ENCODE measurements around the gene COG7. TPM values are rescaled to one million over a fixed set of nuclear protein-coding genes. Genes with fewer than 3 reads are reported as not detected.
"Not testable (repeated sequence)": the region's sequence is repeated elsewhere in the genome, so short reads cannot be mapped to it uniquely, and the experiment has no call there.

COG7 gene
- polyA plus RNA-seq, 1 donor (not counting 4 experiments of a cell fraction or from before 2014, with no cell fraction given) = 14.7 TPM

GRCh38 chr16:23367988-23368387 lies 85.0 kb downstream of the COG7 start:
- no peaks in the 10 kb centered on the region for H3K9me3 ChIP-seq (ENCODE audit: control insufficient read depth, low read depth, low read length)
- no peaks in the 10 kb centered on the region for H3K79me2 ChIP-seq (ENCODE audit: control insufficient read depth, insufficient read depth, low read length)
- no peaks in the 10 kb centered on the region for H3K27me3 ChIP-seq (ENCODE audit: control insufficient read depth, extremely low read depth, insufficient read depth, low read length)
- H3K4me3 ChIP-seq (ENCODE audit: control insufficient read depth in 2 of 3, extremely low read depth in 1 of 3, insufficient read depth in 2 of 3, low read depth in 1 of 3, low read length in 3 of 3) = no peak overlapping the region
- no peak overlapping the region for H3K27ac ChIP-seq (ENCODE audit: control insufficient read depth, insufficient read depth, low read length)
- H3K9me1 ChIP-seq (ENCODE audit: control insufficient read depth, extremely low read depth, insufficient read depth, low read length) = no peaks in the 10 kb centered on the region
- no peaks in the 10 kb centered on the region for H3K36me3 ChIP-seq (ENCODE audit: control insufficient read depth in 2 of 2, extremely low read depth in 1 of 2, insufficient read depth in 2 of 2, low read length in 2 of 2)
- no peak for FAIRE-seq
- H3K9ac ChIP-seq (ENCODE audit: control insufficient read depth, extremely low read depth, insufficient read depth, low read length) = no peak overlapping the region
- no peak overlapping the region for H3K4me2 ChIP-seq (ENCODE audit: control insufficient read depth, extremely low read depth, insufficient read depth, low read depth, low read length)
- TF ChIP-seq, protein P1, sequence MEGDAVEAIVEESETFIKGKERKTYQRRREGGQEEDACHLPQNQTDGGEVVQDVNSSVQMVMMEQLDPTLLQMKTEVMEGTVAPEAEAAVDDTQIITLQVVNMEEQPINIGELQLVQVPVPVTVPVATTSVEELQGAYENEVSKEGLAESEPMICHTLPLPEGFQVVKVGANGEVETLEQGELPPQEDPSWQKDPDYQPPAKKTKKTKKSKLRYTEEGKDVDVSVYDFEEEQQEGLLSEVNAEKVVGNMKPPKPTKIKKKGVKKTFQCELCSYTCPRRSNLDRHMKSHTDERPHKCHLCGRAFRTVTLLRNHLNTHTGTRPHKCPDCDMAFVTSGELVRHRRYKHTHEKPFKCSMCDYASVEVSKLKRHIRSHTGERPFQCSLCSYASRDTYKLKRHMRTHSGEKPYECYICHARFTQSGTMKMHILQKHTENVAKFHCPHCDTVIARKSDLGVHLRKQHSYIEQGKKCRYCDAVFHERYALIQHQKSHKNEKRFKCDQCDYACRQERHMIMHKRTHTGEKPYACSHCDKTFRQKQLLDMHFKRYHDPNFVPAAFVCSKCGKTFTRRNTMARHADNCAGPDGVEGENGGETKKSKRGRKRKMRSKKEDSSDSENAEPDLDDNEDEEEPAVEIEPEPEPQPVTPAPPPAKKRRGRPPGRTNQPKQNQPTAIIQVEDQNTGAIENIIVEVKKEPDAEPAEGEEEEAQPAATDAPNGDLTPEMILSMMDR (optimal IDR thresholded peaks at IDR 0.05 in 1 of 3, IDR thresholded peaks at IDR 0.05 in 1 of 3, conservative IDR thresholded peaks at IDR 0.05 in 1 of 3; ENCODE audit: extremely low read depth in 1 of 3, insufficient read depth in 2 of 3, low read length in 3 of 3) = no peak
- TF ChIP-seq EZH2 (IDR thresholded peaks at IDR 0.05; ENCODE audit: low read length) = no peak
- no peaks in the 10 kb centered on the region for H4K20me1 ChIP-seq (ENCODE audit: control insufficient read depth, extremely low read depth, insufficient read depth, low read length)
- dilution Hi-C loops (cut with MboI; ENCODE audit: extremely low pct_ligation_motif_present, low sequenced_read_pairs) = no loop called here
- peaks cover 10% of the 10 kb centered on the region for H3K4me1 ChIP-seq (ENCODE audit: control insufficient read depth, extremely low read depth, insufficient read depth, low read length)
- no peak overlapping the region for H2AFZ ChIP-seq (ENCODE audit: control insufficient read depth, low read length)
- DNase-seq (ENCODE audit: low read depth, low spot score) = no peak

GRCh38 chr16:23367564-23367963 lies 85.4 kb downstream of the COG7 start:
- H3K27me3 ChIP-seq (ENCODE audit: control insufficient read depth, extremely low read depth, insufficient read depth, low read length) = no peaks in the 10 kb centered on the region
- no peak for DNase-seq (ENCODE audit: low read depth, low spot score)
- FAIRE-seq = no peak
- H3K9ac ChIP-seq (ENCODE audit: control insufficient read depth, extremely low read depth, insufficient read depth, low read length) = no peak overlapping the region
- no peak overlapping the region for H3K4me2 ChIP-seq (ENCODE audit: control insufficient read depth, extremely low read depth, insufficient read depth, low read depth, low read length)
- dilution Hi-C loops (cut with MboI; ENCODE audit: extremely low pct_ligation_motif_present, low sequenced_read_pairs) = no loop called here
- H3K36me3 ChIP-seq (ENCODE audit: control insufficient read depth in 2 of 2, extremely low read depth in 1 of 2, insufficient read depth in 2 of 2, low read length in 2 of 2) = no peaks in the 10 kb centered on the region
- no peaks in the 10 kb centered on the region for H4K20me1 ChIP-seq (ENCODE audit: control insufficient read depth, extremely low read depth, insufficient read depth, low read length)
- no peaks in the 10 kb centered on the region for H3K79me2 ChIP-seq (ENCODE audit: control insufficient read depth, insufficient read depth, low read length)
- no peak for TF ChIP-seq EZH2 (IDR thresholded peaks at IDR 0.05; ENCODE audit: low read length)
- TF ChIP-seq, protein P1 (optimal IDR thresholded peaks at IDR 0.05 in 1 of 3, IDR thresholded peaks at IDR 0.05 in 1 of 3, conservative IDR thresholded peaks at IDR 0.05 in 1 of 3; ENCODE audit: extremely low read depth in 1 of 3, insufficient read depth in 2 of 3, low read length in 3 of 3) = no peak
- H3K27ac ChIP-seq (ENCODE audit: control insufficient read depth, insufficient read depth, low read length) = no peak overlapping the region
- H3K4me3 ChIP-seq (ENCODE audit: control insufficient read depth in 2 of 3, extremely low read depth in 1 of 3, insufficient read depth in 2 of 3, low read depth in 1 of 3, low read length in 3 of 3) = no peak overlapping the region
- peaks cover 12% of the 10 kb centered on the region for H3K4me1 ChIP-seq (ENCODE audit: control insufficient read depth, extremely low read depth, insufficient read depth, low read length)
- no peak overlapping the region for H2AFZ ChIP-seq (ENCODE audit: control insufficient read depth, low read length)
- H3K9me3 ChIP-seq (ENCODE audit: control insufficient read depth, low read depth, low read length) = no peaks in the 10 kb centered on the region
- no peaks in the 10 kb centered on the region for H3K9me1 ChIP-seq (ENCODE audit: control insufficient read depth, extremely low read depth, insufficient read depth, low read length)

GRCh38 chr16:23366341-23366740 lies 86.6 kb downstream of the COG7 start:
- H3K27me3 ChIP-seq (ENCODE audit: control insufficient read depth, extremely low read depth, insufficient read depth, low read length); H4K20me1 ChIP-seq (ENCODE audit: control insufficient read depth, extremely low read depth, insufficient read depth, low read length); H2AFZ ChIP-seq (ENCODE audit: control insufficient read depth, low read length); H3K4me3 ChIP-seq (ENCODE audit: control insufficient read depth in 2 of 3, extremely low read depth in 1 of 3, insufficient read depth in 2 of 3, low read depth in 1 of 3, low read length in 3 of 3); H3K79me2 ChIP-seq (ENCODE audit: control insufficient read depth, insufficient read depth, low read length); H3K9me1 ChIP-seq (ENCODE audit: control insufficient read depth, extremely low read depth, insufficient read depth, low read length); dilution Hi-C loops (cut with MboI; ENCODE audit: extremely low pct_ligation_motif_present, low sequenced_read_pairs); H3K4me2 ChIP-seq (ENCODE audit: control insufficient read depth, extremely low read depth, insufficient read depth, low read depth, low read length); H3K9me3 ChIP-seq (ENCODE audit: control insufficient read depth, low read depth, low read length); H3K9ac ChIP-seq (ENCODE audit: control insufficient read depth, extremely low read depth, insufficient read depth, low read length); DNase-seq (ENCODE audit: low read depth, low spot score); H3K36me3 ChIP-seq (ENCODE audit: control insufficient read depth in 2 of 2, extremely low read depth in 1 of 2, insufficient read depth in 2 of 2, low read length in 2 of 2); H3K27ac ChIP-seq (ENCODE audit: control insufficient read depth, insufficient read depth, low read length); FAIRE-seq: not testable (repeated sequence)
- peaks cover 12% of the 10 kb centered on the region for H3K4me1 ChIP-seq (ENCODE audit: control insufficient read depth, extremely low read depth, insufficient read depth, low read length)

All from keratinocyte (primary cell).